DMS 273 (cell line): ENCODE measurements around the gene AFTPH.

Experiments used
- DNase-seq: peaks from one replicate; lab custom pipeline; 2025; ENCODE audit not compliant: unreplicated experiment; lab: John Stamatoyannopoulos, UW

Gene AFTPH

GRCh38 chr2:64523666-64524603 is at the start of gene AFTPH:
Gene AFTPH, plus strand, starts transcription at chr2:64524328. Its CDS starts 27,147 bp downstream, at chr2:64551475.
- peak; percentile 99 for DNase-seq

- no peak for DNase-seq
Observed at GRCh38 chr2:64474636-64475035, 49.5 kb upstream of the AFTPH start.

- DNase-seq: no peak
Observed at GRCh38 chr2:64477037-64477436, 47.1 kb upstream of the AFTPH start.

- no peak for DNase-seq
Observed at GRCh38 chr2:64477979-64478378, 46.1 kb upstream of the AFTPH start.

GRCh38 chr2:64478502-64479230 is 45.5 kb upstream of the AFTPH start:
- no peak for DNase-seq

- DNase-seq: no peak
Observed at GRCh38 chr2:64479259-64480117, 44.6 kb upstream of the AFTPH start.

- DNase-seq: no peak
Observed at GRCh38 chr2:64481665-64482064, 42.5 kb upstream of the AFTPH start.

GRCh38 chr2:64482243-64482642 is 41.9 kb upstream of the AFTPH start:
- DNase-seq: no peak

GRCh38 chr2:64482765-64483504 is 41.2 kb upstream of the AFTPH start:
- no peak for DNase-seq

- no peak for DNase-seq
Observed at GRCh38 chr2:64485331-64485730, 38.8 kb upstream of the AFTPH start.

GRCh38 chr2:64485961-64486360 is 38.2 kb upstream of the AFTPH start:
- peak; percentile 39 for DNase-seq

- peak; percentile 15 for DNase-seq
Observed at GRCh38 chr2:64487256-64488049, 36.7 kb upstream of the AFTPH start.

GRCh38 chr2:64488050-64488974 is 35.8 kb upstream of the AFTPH start:
- DNase-seq: peak; percentile 82

- DNase-seq: no peak
Observed at GRCh38 chr2:64489081-64489751, 34.9 kb upstream of the AFTPH start.

- DNase-seq: no peak
Observed at GRCh38 chr2:64491426-64491825, 32.7 kb upstream of the AFTPH start.

GRCh38 chr2:64492272-64492671 is 31.9 kb upstream of the AFTPH start:
- no peak for DNase-seq

GRCh38 chr2:64492821-64493220 is 31.3 kb upstream of the AFTPH start:
- no peak for DNase-seq

- DNase-seq: no peak
Observed at GRCh38 chr2:64493788-64494187, 30.3 kb upstream of the AFTPH start.
